OCI-LY1 (cell line): ENCODE data around the gene PLEKHG4.

Source experiments
- CTCF ChIP-seq: fragments of 200-600 bp; sonication (generic), shearing (Covaris generic); IDR thresholded peaks from 2 replicates; pipeline ENCODE4 v1.5.1; 2017; ENCODE audit warnings: mild to moderate bottlenecking, antibody characterized with exemption, low read length, moderate library complexity, mixed read lengths
- EZH2 ChIP-seq: fragments of 200-600 bp; sonication (generic), shearing (Covaris generic); IDR thresholded peaks from 2 replicates; pipeline ENCODE4 v1.8.0; 2017; ENCODE audit warnings: borderline replicate concordance, mixed run types, mild to moderate bottlenecking, antibody characterized with exemption, low read length, moderate library complexity, mixed read lengths

GRCh38 chr16:67246756-67247191 is 32.6 kb upstream of the PLEKHG4 start:
- TF ChIP-seq CTCF: no peak
- TF ChIP-seq EZH2: no peak
